GM12801 (cell line): Measurements from ENCODE around the gene UGT3A2.

Experiments
- CTCF ChIP-seq: IDR thresholded peaks from one replicate; pipeline ENCODE4 v1.5.1; 2011; ENCODE audit warnings: control low read depth; ENCODE audit not compliant: insufficient read length; ENCODE audit errors: extremely low read depth

The UGT3A2 gene, protein sequence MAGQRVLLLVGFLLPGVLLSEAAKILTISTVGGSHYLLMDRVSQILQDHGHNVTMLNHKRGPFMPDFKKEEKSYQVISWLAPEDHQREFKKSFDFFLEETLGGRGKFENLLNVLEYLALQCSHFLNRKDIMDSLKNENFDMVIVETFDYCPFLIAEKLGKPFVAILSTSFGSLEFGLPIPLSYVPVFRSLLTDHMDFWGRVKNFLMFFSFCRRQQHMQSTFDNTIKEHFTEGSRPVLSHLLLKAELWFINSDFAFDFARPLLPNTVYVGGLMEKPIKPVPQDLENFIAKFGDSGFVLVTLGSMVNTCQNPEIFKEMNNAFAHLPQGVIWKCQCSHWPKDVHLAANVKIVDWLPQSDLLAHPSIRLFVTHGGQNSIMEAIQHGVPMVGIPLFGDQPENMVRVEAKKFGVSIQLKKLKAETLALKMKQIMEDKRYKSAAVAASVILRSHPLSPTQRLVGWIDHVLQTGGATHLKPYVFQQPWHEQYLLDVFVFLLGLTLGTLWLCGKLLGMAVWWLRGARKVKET

DNA sequence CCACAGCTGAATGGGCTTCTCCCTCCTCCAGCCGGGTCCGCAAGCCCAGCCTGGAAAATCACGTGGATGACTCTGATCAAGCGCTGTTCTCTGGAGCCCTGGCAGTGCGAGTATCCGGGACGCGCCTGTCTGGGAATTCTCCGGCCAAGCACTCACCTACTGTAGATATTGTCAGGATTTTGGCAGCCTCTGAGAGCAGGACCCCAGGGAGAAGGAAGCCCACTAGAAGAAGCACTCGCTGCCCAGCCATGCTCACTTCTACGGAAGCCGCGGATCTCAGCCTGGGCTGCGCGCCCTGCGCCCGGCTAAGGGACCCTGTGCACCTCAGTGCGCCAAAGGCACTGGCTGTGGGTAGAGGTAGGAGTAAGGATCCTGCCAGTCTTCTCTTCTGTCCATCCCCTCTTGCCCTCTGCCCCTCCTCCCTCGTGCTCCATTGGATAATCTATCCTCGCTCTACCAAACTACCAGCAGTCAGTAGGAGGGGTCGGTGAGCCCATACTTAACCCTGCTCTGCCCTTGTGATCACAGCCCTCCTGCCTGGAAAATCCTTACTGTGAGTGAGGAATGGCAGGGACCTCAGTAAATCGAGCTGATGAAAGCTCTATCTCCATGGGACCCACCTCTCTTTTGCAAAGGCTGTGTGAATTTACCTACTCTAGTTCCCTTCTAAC is at the start of gene UGT3A2:
TSS of gene UGT3A2 (minus strand) at position 343 of the 671 bp plus-strand sequence. CDS start at position 250, 93 bp downstream.
- no peak for TF ChIP-seq CTCF

DNA sequence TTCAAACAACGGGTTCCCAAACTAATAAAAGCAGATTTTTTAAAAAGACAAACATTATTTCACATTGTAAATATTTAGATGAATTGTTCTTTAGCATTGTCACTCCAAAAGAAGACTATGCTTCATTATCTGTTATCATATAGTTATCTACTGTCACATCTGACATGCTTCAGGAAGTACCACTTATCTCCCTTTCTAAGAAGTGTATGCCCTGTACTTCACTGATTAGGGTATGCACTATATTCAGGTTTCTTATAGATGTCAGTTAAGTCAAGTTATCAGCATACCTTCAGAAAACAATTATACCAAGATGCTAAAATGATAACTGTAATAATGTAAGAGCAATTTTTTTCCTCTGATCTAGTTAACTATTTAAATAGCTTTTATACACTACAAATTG is 44.6 kb upstream of the UGT3A2 start:
- no peak for TF ChIP-seq CTCF

DNA sequence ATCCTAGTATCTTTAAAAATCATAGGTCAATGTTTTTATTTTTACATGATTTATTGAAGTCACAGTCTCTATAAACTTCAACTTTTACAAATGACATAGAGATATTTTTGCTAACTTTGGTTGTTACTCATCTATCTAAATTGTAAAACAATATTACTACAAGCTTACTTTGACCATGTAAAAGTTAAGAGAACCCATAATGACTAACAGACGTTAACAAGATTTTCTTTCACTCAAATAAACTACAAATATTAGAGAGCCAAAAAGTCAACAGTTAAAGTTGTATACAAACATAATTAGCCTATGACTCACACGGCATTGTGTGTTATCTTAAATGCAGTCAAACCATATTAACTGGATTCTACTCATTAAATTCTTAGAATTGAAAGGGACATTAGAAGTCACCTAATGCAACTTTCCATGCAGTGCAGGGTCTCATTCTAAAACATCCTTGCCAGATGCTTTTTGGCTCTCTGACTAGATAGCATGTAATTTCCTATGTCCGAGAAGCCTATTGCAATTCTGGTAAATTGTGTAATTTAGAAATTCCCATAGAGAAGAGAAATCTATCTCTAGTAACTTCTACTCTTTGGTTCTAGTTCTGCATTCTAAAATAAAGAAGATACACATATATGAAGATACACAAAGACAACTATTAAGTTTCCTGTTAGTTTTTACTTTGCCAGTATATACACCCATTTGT is 42.2 kb upstream of the UGT3A2 start:
- TF ChIP-seq CTCF, result no peak

GRCh38 chr5:36105819-36106218 is 39.1 kb upstream of the UGT3A2 start:
- TF ChIP-seq CTCF, result no peak

- no peak for TF ChIP-seq CTCF
These were observed 33.1 kb upstream of the UGT3A2 start for GRCh38 chr5:36099748-36100147.

DNA sequence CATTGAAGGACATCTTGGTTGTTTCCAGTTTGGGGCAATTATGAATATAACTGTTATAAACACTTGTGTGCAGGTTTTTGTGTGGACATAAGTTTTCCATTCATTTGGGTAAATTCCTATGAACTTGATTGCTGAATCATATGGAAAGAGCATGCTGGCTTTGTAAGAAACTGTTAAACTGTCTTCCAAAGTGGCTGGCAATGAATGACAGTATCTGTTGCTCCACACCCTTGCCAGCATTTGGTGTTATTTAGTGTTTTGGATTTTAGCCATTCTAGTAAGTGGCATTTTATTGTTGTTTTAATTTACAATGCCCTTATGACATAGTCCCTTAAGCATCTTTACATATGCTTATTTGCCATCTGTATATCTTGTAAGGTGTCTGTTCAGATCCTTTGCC is 29.8 kb upstream of the UGT3A2 start:
- no peak for TF ChIP-seq CTCF

GRCh38 chr5:36089989-36090388 is 23.3 kb upstream of the UGT3A2 start:
- TF ChIP-seq CTCF, result no peak
